Measurements from ENCODE around the gene PCSK7.
"Not testable (repeated sequence)": the region's sequence is repeated elsewhere in the genome, so short reads cannot be mapped to it uniquely, and the experiment has no call there.

PCSK7 gene

DNA sequence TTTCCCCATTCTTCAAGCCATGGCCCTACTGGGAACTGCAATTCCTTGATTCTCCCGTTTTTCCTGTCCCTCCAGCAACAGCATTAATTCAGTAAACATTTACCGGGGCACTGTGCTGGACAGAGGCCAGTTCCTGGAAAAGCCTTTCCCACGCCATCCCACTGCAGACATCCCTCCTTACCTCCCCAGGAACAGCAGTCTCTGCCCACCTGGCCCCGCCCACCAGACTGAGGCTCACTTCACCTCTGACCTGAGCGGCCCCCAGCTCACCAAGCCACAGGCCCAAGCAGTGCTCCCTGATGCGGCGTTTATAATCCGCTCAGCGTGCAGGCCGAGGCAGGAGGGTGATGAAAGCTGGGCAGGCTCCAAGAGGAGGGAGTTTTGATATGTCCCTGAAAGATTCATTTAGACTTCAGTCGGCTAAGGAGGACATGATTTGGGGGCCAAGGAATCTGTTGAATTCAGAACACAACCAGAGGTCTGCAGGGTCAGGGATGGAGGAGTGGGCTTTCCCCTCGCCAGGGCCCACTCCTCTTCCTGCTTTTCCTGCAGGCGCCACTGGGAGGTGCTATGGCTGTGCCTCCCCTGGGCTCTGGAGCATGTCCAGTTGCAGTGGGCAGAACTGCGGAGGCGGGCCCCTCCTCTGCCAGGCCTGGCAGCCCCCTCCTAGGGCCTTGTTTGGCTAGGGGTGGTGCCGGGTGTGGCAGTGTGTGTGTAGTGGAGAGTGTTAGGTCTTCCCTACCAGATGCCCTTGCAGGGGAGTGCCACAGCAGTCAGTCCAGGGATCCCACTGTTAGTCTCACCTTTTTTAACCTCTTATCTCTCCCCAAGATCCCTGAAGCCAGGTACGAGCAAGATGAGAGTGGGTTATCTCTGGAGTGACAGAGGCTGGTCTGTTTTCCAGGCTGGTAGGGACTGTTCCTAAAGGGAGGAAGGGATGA is 34.1 kb downstream of the PCSK7 start:
- no peak for DNase-seq

DNA sequence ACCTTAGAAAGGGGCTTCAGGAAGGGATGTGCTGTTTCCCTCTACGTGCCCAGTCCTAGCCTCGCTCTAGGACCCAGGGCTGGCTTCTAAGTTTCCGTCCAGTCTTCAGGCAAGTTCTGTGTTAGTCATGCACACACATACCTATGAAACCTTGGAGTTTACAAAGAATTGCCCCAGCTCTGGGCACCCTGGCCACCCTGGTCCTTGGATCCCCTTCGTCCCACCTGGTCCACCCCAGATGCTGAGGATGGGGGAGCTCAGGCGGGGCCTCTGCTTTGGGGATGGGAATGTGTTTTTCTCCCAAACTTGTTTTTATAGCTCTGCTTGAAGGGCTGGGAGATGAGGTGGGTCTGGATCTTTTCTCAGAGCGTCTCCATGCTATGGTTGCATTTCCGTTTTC is 34.9 kb downstream of the PCSK7 start:
- no peak for DNase-seq

DNA sequence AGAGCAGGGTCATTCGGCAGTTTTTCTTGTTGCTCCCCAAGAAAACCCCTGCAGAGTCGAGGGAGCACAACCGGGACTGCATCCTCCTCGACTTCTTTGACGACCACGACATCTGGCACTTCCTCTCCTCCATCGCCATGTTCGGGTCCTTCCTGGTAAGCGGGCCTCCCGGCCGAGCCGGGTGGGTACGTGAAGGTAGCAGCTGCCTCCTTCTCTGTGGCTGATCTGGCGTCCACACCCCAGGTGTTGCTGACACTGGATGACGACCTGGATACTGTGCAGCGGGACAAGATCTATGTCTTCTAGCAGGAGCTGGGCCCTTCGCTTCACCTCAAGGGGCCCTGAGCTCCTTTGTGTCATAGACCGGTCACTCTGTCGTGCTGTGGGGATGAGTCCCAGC is 36.1 kb downstream of the PCSK7 start:
- DNase-seq = no peak

DNA sequence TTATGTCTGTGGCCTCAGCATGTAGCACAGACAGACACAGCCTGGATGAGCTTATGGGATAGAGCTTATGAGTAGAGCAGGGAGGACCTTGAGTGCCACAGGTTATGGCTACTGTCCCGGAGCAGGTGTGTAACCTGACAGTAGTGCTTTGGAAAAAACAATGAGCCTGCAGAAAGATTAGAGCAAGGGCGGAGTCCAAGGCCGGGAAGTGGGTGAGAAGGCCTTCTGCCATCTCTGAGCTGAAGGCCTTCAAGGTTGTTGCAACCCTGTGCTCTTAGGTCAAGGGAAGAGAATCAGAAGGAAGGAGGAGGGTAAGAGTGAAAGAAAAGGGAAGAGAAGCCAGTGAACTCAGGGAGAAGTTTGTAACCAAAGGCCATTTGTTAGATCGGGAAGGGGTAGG is 36.6 kb downstream of the PCSK7 start:
- DNase-seq = no peak

DNA sequence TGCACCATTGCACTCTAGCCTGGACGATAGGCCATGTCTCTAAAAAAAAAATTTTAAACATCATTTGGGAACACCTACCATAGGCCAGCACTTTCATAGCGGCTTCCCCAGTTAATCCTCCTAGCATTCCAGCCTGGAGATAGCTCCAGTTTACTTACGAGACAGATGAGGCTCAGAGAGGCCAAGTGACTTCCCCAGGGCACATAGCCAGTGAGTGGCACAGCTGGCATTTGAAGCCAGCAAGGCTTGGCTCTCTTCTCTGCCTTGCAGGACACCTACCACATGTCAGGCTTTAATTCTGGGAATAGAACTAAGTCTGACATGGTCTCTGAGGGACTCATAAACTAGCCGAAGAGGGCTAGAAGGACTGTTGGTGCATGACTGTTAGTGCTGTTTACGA is 37.6 kb downstream of the PCSK7 start:
- DNase-seq = no peak

DNA sequence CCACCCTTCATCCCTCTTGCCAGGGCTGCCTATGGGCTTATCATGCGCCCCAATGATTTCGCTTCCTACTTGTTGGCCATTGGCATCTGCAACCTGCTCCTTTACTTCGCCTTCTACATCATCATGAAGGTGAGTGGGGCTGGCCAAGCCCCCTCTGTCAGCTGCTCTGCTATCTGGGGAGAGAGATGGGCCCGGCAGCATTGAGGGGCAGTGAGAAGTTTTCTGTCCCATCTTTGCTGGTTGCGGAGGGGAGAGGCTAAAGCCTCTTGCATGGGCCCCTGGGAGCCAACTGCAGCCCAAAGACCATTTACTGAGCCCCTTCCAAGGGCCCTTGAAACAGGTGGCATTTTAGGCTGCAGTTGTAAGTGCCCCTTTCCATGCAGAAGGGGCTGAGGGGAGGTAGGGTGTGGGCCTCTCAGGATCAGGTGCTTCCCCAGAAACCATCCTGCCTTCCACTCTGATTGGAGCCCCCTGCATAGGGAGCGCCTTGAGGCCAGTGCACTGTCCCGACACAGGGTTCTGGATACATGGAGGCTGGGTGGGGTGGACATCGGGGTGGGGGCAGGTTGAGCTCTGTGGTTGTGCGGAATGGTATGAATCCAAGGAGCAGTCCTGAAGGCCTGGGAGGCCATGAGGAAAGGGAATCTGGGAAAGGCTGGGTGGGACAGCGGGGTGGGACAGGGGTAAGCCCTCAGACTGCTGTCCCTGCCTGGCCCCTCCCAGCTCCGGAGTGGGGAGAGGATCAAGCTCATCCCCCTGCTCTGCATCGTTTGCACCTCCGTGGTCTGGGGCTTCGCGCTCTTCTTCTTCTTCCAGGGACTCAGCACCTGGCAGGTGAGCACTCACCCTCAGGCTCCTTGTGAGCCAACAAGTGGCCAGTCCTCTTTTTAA is 38.5 kb downstream of the PCSK7 start:
- DNase-seq = no peak

DNA sequence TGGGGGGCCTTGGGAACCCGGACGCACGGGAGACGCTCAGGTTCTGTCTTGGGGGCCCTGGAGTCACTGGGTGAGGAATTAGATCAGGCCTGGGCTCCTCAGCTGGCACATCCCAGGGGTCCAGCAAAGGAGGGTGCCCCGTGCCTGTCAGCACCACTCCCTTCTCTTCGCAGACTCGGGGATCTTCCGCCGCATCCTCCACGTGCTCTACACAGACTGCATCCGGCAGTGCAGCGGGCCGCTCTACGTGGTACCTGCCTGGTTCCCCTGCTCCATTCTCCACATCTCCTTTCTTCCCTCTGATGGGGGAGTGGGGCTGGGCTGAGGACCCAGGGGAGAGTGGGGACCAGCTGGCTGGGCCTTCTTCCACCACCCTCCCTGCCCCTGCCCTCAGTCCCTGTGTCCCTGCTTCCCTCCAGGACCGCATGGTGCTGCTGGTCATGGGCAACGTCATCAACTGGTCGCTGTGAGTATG is 39.4 kb downstream of the PCSK7 start:
- DNase-seq = no peak

DNA sequence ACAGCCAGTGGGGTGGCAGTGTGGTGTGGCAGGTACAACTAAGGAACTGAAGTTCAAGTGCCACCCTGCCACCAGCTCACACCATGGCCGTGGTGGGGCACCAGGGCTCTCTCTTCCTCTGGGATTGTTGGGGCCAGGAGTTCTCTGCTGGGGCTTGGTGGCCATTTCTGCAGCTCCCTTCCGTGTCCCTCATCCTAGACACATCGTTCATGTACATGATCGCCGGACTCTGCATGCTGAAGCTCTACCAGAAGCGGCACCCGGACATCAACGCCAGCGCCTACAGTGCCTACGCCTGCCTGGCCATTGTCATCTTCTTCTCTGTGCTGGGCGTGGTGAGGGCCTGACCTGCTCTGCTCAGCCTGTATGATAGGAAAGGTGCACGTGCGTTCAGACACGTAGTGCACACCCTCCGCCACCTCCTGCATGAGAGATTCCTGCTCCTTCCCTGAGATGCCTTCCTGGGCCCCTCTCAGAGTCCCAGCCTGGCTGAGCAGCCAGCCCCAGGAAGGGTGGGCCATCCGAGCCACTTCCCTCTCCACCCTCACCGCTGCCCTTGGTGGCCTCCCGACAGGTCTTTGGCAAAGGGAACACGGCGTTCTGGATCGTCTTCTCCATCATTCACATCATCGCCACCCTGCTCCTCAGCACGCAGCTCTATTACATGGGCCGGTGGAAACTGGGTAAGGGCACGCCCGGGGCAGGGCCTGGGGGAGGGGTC is 40.0 kb downstream of the PCSK7 start:
- DNase-seq = no peak

DNA sequence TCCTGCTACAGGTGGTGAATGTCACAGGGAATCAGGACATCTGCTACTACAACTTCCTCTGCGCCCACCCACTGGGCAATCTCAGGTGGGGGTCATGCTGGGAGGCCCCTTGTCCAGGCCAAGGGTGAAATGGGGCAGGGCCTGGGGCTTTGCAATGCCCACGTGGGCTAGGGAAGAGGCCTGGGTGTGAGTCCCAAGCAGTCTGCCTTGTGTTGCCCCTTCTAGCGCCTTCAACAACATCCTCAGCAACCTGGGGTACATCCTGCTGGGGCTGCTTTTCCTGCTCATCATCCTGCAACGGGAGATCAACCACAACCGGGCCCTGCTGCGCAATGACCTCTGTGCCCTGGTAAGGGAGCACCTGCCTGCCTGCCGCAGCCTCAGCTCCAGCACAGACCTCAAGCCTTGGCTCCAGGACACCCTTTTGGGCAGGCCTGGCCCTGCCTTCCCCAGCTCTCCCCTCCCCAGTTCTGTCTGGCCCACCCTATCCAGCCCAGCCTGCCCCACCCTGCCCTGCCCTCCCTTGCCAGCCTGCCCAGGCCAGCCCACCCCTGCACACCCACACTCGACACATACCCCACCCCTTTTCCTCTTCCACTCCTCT is 41.8 kb downstream of the PCSK7 start:
- DNase-seq = no peak

DNA sequence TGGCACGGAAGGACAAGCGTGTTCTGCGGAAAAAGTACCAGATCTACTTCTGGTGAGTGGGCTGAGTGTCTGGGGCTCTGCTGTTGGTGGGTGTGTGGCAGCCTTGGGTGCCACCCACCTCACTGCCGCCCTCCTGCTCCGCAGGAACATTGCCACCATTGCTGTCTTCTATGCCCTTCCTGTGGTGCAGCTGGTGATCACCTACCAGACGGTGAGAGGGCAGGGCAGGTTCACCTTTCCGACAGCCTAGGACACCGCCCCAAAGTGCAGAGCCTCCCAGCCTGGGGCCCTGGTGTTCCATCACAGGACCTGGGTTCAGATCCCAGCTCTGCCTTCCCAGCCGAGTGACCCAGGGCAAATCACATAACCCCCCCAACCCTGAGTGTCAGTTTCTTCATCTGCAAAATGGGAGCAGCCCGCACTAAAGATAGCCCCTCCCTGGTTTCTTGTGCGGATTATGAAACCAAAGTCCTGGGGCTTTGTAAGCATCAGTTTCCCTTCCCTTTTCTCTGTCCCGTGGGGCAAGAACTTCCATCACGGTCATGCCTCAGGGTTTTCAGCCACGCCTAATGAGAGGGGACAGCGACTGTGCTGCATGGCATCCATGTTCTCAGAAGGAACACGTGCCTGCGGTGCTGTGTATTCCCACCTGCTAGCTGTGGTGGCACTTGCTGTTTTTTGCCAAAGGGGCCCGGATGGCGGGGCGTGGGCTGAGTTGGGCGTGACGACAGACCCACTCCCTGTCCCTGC is 42.5 kb downstream of the PCSK7 start:
- DNase-seq = no peak

DNA sequence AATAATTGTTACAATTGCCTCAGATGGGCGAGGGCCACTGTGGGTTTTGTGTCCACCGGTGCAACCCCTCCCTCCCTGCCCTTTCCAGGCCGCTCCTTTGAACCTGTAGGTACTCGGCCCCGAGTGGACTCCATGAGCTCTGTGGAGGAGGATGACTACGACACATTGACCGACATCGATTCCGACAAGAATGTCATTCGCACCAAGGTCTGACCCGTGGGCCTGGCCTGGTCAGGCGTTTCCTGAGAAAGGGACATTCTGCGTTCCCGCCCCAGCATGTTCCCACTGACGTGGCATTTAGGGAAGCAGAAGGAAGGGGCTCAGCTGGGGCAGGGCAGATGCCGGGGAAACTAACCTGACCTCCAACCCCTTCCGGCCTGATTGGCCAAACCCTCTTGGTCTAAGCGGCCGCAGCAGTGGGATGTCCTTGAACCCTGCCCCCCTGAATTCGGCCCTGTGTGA is 43.2 kb downstream of the PCSK7 start:
- no peak for DNase-seq

DNA sequence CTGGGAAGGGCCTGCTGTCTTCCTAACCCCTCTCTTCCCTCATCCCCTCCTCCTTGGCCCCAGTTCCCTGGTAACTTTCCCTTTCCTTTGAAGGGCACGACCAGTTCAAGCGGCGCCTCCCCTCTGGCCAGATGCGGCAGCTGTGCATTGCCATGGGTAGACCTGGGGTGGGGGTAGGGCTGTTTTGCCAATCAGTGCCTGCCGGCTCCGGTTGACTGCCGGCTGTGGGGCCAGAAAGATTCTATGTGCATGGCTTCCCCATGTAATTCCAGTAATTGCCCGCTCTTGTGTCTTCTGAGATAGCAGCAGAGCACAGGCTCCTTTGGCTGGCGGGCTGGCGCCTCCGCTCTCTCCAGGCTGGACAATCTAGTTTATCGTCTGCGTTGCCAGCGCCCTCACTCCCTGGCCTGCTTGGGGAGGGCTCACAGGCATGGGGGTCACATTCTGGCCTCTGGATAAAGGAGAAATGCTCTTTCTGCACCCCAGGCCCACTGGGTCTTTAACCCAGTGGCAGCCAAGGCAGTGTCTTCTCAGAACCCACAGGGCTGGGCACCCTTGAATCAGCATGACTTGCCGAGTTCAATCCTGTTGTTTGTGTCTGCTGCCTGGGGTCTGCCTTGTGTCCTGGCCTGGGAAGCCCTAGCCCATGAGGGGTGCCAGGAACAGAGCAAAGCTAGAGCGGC is 43.9 kb downstream of the PCSK7 start:
- no peak for DNase-seq

DNA sequence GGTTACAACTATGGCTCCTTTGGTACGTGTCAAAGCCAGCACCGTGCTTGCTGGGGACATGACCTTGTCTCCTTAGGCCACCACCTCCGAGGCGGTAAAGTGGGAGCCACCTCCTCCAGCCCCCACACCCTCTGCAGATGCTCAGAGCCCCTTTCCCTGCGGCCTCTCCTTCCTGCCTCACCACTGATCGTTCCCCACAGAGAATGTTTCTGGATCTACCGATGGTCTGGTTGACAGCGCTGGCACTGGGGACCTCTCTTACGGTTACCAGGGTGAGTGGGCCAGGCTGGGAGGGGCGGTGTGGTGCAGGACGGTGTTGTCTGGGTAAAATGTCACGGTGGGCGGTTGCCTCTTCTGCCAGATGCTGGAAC is 44.5 kb downstream of the PCSK7 start:
- no peak for DNase-seq

DNA sequence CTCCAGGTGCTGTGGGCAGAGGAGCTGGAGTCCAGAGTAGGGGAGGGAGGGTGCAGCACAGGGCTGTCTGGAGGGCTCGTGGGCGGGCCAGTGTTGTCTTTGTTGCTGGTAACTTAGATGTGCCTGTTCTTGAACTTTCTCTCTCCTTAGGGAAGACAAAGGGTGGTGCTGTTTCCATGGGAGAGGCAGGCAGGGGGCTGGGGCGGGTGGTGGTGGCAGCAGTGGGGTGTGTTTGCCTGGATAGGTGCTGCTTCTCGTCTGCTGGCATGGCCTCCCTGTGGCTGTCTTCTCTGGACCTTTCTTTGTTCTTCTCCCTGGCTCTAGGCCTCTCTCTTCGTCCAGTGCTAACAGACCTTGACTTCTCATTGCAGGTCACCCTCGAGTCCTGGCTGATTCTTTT is 44.9 kb downstream of the PCSK7 start:
- DNase-seq = no peak

DNA sequence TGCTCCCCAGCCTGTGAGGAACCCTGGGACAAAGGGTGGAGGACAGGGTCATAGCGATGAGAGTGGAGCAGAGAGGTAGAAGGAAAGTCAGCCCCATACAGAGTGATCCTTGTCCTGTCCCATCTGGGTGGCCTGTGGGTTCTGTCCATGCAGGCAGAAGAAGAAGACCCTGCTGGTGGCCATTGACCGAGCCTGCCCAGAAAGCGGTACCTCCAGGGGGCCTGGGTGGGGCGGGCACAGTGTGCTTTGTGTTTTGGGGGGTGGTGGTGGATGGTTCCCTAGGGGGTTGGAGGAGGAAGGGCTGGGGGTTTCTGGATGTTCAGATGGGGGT is 45.5 kb downstream of the PCSK7 start:
- DNase-seq = no peak

DNA sequence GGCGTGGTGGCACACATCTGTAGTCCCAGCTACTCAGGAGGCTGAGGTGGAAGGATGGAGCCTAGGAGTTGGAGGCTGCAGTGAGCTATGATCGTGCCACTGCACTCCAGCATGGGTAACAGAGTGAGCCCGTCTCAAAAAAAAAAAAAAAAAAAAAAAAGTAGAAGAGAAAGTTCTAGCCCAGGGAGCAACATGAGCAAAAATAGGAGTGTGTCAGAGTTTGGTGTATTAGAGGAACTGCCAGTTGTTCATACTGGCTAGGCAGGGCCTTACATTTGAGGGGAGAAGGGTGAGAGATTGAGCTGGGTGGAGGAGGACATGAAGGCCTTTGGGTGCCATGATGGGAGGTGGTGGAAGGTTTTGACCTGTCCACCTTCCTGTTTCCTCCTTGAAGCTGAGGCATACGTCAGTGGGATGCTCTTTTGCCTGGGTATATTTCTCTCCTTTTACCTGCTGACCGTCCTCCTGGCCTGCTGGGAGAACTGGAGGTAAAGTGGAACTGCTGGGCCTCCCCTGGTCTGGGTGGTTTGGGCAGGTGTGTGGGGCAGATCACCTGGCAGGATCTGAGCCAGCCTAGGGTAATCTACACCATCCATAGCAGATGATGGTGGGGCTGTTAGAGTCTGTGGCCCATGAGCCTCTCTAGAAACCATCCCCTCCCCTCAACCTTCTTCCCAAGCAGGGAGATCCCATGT is 46.0 kb downstream of the PCSK7 start:
- no peak for DNase-seq

DNA sequence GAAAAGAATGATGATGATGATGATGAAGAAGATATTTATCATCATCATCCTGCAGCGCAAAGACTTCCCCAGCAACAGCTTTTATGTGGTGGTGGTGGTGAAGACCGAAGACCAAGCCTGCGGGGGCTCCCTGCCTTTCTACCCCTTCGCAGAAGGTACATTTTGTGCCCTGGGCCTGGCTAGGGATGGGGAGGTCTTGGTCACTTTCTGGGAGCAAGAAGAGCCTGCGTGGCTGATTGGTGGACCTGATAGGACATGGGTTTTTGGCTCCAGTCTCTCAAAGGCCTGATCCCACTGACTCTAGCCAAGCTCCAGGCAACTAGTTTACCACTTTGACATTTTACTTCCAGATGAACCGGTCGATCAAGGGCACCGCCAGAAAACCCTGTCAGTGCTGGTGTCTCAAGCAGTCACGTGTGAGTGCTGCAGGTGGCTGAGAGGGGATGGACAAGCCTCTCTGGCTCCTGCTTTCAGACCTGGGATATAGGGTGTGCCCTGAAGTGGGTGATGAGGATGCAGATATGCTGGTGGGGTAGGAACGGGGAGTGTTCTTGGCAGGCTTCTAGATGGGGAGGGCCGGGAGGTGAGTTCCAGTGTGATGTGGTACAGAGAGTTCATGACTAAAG is 48.0 kb downstream of the PCSK7 start:
- DNase-seq = no peak

DNA sequence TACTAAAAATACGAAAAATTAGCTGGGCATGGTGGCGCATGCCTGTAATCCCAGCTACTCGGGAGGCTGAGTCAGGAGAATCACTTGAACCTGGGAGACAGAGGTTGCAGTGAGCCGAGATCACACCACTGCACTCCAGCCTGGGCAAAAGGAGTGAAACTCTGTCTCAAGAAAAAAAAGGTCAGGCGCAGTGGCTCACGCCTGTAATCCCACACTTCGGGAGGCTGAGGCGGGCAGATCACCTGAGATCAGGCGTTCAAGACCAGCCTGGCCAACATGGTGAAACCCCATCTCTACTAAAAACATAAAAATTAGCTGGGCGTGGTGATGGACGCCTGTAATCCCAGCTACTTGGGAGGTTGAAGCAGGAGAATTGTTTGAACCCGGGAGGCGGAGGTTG is 48.7 kb downstream of the PCSK7 start:
- not testable (repeated sequence) for DNase-seq

DNA sequence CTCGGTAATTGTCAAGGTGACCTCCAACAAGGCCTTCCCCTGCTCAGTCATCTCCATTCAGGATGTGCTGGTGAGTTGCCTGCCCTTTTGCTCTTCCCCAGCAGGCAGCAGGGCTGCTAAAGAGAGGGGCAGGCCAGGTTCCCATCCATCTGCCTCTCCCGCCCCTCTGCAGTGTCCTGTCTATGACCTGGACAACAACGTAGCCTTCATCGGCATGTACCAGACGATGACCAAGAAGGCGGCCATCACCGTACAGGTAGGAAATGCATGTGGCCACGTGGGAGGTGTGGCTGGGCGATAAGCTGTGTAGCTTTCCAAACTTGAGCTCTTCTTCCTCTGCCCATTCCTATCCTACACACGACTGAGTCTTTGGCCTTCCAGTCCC is 49.3 kb downstream of the PCSK7 start:
- no peak for DNase-seq

All from central memory CD4-positive, alpha-beta T cell (primary cell).